ENCODE measurements around the gene ANGPTL8.

DNA sequence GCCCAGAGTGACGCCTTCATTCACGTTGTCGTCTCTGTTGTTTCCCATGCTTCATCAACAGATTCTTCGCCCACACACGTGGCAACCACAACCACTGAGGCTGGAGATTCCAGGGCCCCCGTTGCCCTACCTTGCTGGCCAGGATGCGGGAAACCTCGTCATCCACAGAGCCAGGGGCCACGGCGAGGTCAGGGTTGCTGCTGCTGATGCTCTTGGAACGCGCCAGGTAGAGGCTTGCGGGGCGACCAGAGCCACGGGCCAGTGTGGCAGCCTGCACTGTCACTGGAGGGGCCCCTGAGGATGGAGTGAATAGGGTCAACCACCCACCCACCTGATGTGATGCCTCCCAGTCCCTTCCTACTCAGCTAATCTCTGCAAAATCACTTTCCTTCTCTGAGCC, 6.3 kb upstream of the ANGPTL8 start:
- TF ChIP-seq, protein P1, sequence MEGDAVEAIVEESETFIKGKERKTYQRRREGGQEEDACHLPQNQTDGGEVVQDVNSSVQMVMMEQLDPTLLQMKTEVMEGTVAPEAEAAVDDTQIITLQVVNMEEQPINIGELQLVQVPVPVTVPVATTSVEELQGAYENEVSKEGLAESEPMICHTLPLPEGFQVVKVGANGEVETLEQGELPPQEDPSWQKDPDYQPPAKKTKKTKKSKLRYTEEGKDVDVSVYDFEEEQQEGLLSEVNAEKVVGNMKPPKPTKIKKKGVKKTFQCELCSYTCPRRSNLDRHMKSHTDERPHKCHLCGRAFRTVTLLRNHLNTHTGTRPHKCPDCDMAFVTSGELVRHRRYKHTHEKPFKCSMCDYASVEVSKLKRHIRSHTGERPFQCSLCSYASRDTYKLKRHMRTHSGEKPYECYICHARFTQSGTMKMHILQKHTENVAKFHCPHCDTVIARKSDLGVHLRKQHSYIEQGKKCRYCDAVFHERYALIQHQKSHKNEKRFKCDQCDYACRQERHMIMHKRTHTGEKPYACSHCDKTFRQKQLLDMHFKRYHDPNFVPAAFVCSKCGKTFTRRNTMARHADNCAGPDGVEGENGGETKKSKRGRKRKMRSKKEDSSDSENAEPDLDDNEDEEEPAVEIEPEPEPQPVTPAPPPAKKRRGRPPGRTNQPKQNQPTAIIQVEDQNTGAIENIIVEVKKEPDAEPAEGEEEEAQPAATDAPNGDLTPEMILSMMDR (IDR thresholded peaks at IDR 0.05): no peak
- TF ChIP-seq FOXK1 (CRISPR knock-in tag; IDR thresholded peaks at IDR 0.05) (no peak), NFYB (CRISPR knock-in tag; conservative IDR thresholded peaks at IDR 0.05; ENCODE audit: low read depth) (no peak), ETV6 (CRISPR knock-in tag; IDR thresholded peaks at IDR 0.05) (no peak), ATF2 (CRISPR knock-in tag; IDR thresholded peaks at IDR 0.05; ENCODE audit: borderline replicate concordance, low read depth) (no peak), NR2C2 (CRISPR knock-in tag; IDR thresholded peaks at IDR 0.05) (no peak), NR3C1 (CRISPR knock-in tag; conservative IDR thresholded peaks at IDR 0.05; ENCODE audit: low read depth) (no peak), CREM (CRISPR knock-in tag; IDR thresholded peaks at IDR 0.05) (no peak), TEAD4 (CRISPR knock-in tag; IDR thresholded peaks at IDR 0.05) (no peak)
- TF ChIP-seq, protein P2, sequence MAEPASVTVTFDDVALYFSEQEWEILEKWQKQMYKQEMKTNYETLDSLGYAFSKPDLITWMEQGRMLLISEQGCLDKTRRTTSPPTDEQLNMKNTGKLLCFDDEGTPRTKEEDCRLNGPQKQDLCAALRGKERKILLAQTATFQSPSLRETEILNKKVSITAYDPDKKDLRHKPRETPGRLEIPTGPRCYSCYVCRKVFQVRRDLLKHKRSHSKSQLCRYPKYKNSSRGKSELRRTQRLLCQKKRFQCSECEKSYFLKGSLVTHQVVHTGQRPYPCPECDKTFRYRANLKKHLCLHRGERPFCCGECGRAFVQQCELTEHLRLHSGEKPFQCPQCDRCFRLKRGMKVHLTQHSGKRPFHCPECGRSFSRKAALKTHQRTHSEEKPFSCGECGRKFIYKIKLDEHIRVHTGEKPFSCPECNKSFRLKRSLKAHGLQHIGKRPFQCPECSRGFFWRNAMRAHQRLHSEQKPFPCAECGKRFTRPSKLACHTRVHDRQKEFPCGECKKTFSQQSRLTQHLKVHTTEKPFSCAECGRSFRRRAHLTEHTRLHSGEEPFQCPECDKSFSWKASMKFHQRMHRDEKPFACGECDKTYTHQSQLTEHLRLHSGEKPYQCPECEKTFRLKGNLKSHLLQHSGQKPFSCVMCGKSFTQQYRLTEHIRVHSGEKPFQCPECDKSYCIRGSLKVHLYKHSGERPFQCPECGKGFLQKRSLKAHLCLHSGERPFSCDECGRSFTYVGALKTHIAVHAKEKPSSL (CRISPR knock-in tag; conservative IDR thresholded peaks at IDR 0.05): no peak
